MCF 10A (cell line): ENCODE results near the gene TMEM132E. TPM values are rescaled to one million over a fixed set of nuclear protein-coding genes. Genes with fewer than 3 reads are reported as not detected.

Experiments used
- BruUV-seq: library from RNA; stranded (reverse); fragments of 400-500 nt; replicated peaks from 2 replicates; lab custom pipeline; 2021; lab: Mats Ljungman, UMichigan
- CTCF ChIA-PET: fragments of 300-600 bp; sonication (Branson Sonifier 250); formaldehyde crosslinking; extraction: SDS; loops from one replicate; lab custom pipeline; 2021; ENCODE audit warnings: antibody characterized with exemption, inconsistent platforms; lab: Yijun Ruan, JAX
- POLR2A ChIA-PET: fragments of 300-600, 350-650 bp; sonication (Branson Sonifier 250); formaldehyde crosslinking; extraction: SDS; loops from one replicate; lab custom pipeline; 2020; ENCODE audit warnings: antibody characterized with exemption, inconsistent platforms; lab: Yijun Ruan, JAX
- DNase-seq: peaks from one replicate; pipeline ENCODE4 v3.0.0-alpha.2; 2018; ENCODE audit not compliant: unreplicated experiment
- H3K27ac Mint-ChIP-seq: one replicate; pipeline ENCODE4 v1.8.0; 2022; ENCODE audit warnings: mild to moderate bottlenecking, low read depth, mixed read lengths; ENCODE audit not compliant: unreplicated experiment
- H3K27me3 Mint-ChIP-seq: one replicate; pipeline ENCODE4 v1.8.0; 2022; ENCODE audit warnings: mixed read lengths; ENCODE audit not compliant: insufficient read depth, unreplicated experiment
- H3K36me3 Mint-ChIP-seq: one replicate; pipeline ENCODE4 v1.8.0; 2022; ENCODE audit warnings: mild to moderate bottlenecking, moderate library complexity, mixed read lengths; ENCODE audit not compliant: insufficient read depth, unreplicated experiment
- H3K4me1 Mint-ChIP-seq: one replicate; pipeline ENCODE4 v1.8.0; 2022; ENCODE audit warnings: mixed read lengths; ENCODE audit not compliant: insufficient read depth, unreplicated experiment
- H3K4me3 Mint-ChIP-seq: one replicate; pipeline ENCODE4 v1.8.0; 2022; ENCODE audit warnings: mild to moderate bottlenecking, moderate library complexity, mixed read lengths; ENCODE audit not compliant: unreplicated experiment
- H3K9me3 Mint-ChIP-seq: one replicate; pipeline ENCODE4 v1.8.0; 2022; ENCODE audit warnings: mixed read lengths; ENCODE audit not compliant: unreplicated experiment
- CTCF ChIP-seq: fragments of 200-600 bp; IDR thresholded peaks from one replicate; pipeline ENCODE4 v1.8.0; 2022; ENCODE audit warnings: antibody characterized with exemption, mild to moderate bottlenecking; ENCODE audit not compliant: unreplicated experiment
- intact Hi-C: fragments of 100-400 bp; cut with micrococcal nuclease; formaldehyde crosslinking; loops from 2 replicates; pipeline ENCODE4 v1.14.1; 2022
- total RNA-seq: library from RNA; stranded (reverse); gene quantifications from 2 replicates; pipeline ENCODE4 v1.2.3, GENCODE V29; 2022

The TMEM132E gene
- total RNA-seq, 1 experiment from 2014 or later: not detected

GRCh38 chr17:34616148-34616547 lies 36.8 kb downstream of the TMEM132E start:
- Mint-ChIP-seq H3K36me3 (no peaks in the 10 kb centered on the region), H3K9me3 (peaks cover 11% of the 10 kb centered on the region), H3K4me3 (no peak overlapping the region), H3K27me3 (no peaks in the 10 kb centered on the region), H3K27ac (no peak overlapping the region), H3K4me1 (no peaks in the 10 kb centered on the region)
- no peak for DNase-seq
- ChIA-PET POLR2A (no interaction called here), CTCF (interaction anchor here (0.7 kb wide), 1 partner anchor 74 kb away, joined by 3 read pairs; no protein-coding TSS in a partner anchor)
- no TSS peak for BruUV-seq
- intact Hi-C loops: no loop called here
- TF ChIP-seq CTCF: no peak

- H3K27me3 Mint-ChIP-seq: no peaks in the 10 kb centered on the region
- CTCF ChIA-PET: interaction anchor here (0.6 to 0.7 kb wide), 2 partner anchors 501 to 514 kb away, joined by 3 read pairs; no protein-coding TSS in a partner anchor
- intact Hi-C loops: no loop called here
These were observed 38.0 kb downstream of the TMEM132E start for GRCh38 chr17:34617398-34617797.

GRCh38 chr17:34619687-34620217 lies 40.4 kb downstream of the TMEM132E start:
- CTCF ChIA-PET: interaction anchor here (1.6 kb wide), 1 partner anchor 18 kb away, joined by 4 read pairs; no protein-coding TSS in a partner anchor
- no peaks in the 10 kb centered on the region for H3K36me3 Mint-ChIP-seq

More at GRCh38 chr17:34617398-34617797, 38.0 kb downstream of the TMEM132E start:
- peaks cover 9% of the 10 kb centered on the region for H3K9me3 Mint-ChIP-seq
- H3K4me3 Mint-ChIP-seq: no peak overlapping the region
- no peak overlapping the region for H3K27ac Mint-ChIP-seq
- no peak for DNase-seq
- H3K36me3 Mint-ChIP-seq: no peaks in the 10 kb centered on the region
- no TSS peak for BruUV-seq
- POLR2A ChIA-PET: no interaction called here
- no peak for TF ChIP-seq CTCF
- no peaks in the 10 kb centered on the region for H3K4me1 Mint-ChIP-seq

GRCh38 chr17:34620458-34620857 lies 41.1 kb downstream of the TMEM132E start:
- no peak overlapping the region for H3K27ac Mint-ChIP-seq
- no peak overlapping the region for H3K4me3 Mint-ChIP-seq
- intact Hi-C loops: no loop called here
- TF ChIP-seq CTCF: no peak
- H3K36me3 Mint-ChIP-seq: no peaks in the 10 kb centered on the region
- DNase-seq: no peak
- no peaks in the 10 kb centered on the region for H3K27me3 Mint-ChIP-seq
- H3K4me1 Mint-ChIP-seq: no peaks in the 10 kb centered on the region
- BruUV-seq: no TSS peak
- H3K9me3 Mint-ChIP-seq: peaks cover 22% of the 10 kb centered on the region
- POLR2A ChIA-PET: no interaction called here
- CTCF ChIA-PET: interaction anchor here (0.6 to 1.0 kb wide), 2 partner anchors 488 to 499 kb away, joined by 3 to 7 read pairs; no protein-coding TSS in a partner anchor

More at GRCh38 chr17:34619687-34620217, 40.4 kb downstream of the TMEM132E start:
- Mint-ChIP-seq H3K27me3 (no peaks in the 10 kb centered on the region), H3K4me1 (no peaks in the 10 kb centered on the region), H3K27ac (no peak overlapping the region), H3K9me3 (peaks cover 16% of the 10 kb centered on the region), H3K4me3 (no peak overlapping the region)
- no peak for TF ChIP-seq CTCF
- no TSS peak for BruUV-seq
- POLR2A ChIA-PET: no interaction called here
- intact Hi-C loops: no loop called here
- DNase-seq: no peak
